ENCODE results near the gene CNN1. TPM values are rescaled to one million over a fixed set of nuclear protein-coding genes. Genes with fewer than 3 reads are reported as not detected.

The CNN1 gene
- total and polyA plus RNA-seq, 2 of the 13 experiments (the other 11 are each of a cell fraction or from before 2014, with no cell fraction given): 0.70 to 1.1 TPM

GRCh38 chr19:11558881-11559828, 20.5 kb downstream of the CNN1 start, which contains the start of gene ELOF1 (continued):
- peak; percentile 76 for TF ChIP-seq ZNF574 (CRISPR knock-in tag; IDR thresholded peaks at IDR 0.05)
- TF ChIP-seq RFX5 (IDR thresholded peaks at IDR 0.05; ENCODE audit: low read depth, low read length): no peak
- 0 out of 2 replicates have a peak, but pooled peaks have one; percentile 64 for TF ChIP-seq ZNF891 (CRISPR knock-in tag; IDR thresholded peaks at IDR 0.05)
- peak; percentile 71; the same call in 1 of the 2 replicates for TF ChIP-seq UBTF (CRISPR knock-in tag; IDR thresholded peaks at IDR 0.05)
- TF ChIP-seq ZNF543 (CRISPR knock-in tag; IDR thresholded peaks at IDR 0.05): peak; percentile 74; the same call in 1 of the 2 replicates
- 0 out of 2 replicates have a peak, but pooled peaks have one; percentile 63 for TF ChIP-seq FIP1L1 (IDR thresholded peaks at IDR 0.05; ENCODE audit: borderline replicate concordance, insufficient read depth, low read depth, low read length)
- TF ChIP-seq ZMYM4 (CRISPR knock-in tag; IDR thresholded peaks at IDR 0.05): peak; percentile 73; the same call in 1 of the 2 replicates
- TF ChIP-seq GZF1 (CRISPR knock-in tag; IDR thresholded peaks at IDR 0.05): no peak
- no peak for TF ChIP-seq HDAC6 (IDR thresholded peaks at IDR 0.05; ENCODE audit: low read depth, low read length)
- no peak for TF ChIP-seq PBX2 (CRISPR knock-in tag; IDR thresholded peaks at IDR 0.05)
- TF ChIP-seq TFE3 (CRISPR knock-in tag; IDR thresholded peaks at IDR 0.05): no peak
- no peak for TF ChIP-seq ZBTB44 (CRISPR knock-in tag; IDR thresholded peaks at IDR 0.05)
- TF ChIP-seq ZNF629 (CRISPR knock-in tag; conservative IDR thresholded peaks at IDR 0.05): no peak
- TF ChIP-seq ZKSCAN1 (IDR thresholded peaks at IDR 0.05; ENCODE audit: low read length): no peak
- no peak for TF ChIP-seq HMG20B (CRISPR knock-in tag; conservative IDR thresholded peaks at IDR 0.05)
- TF ChIP-seq MXD3 (CRISPR knock-in tag; IDR thresholded peaks at IDR 0.05): no peak

All from HepG2 (cell line).